Skeletal muscle cell (primary cell): ENCODE results near the gene FAIM2.
"Not testable (repeated sequence)": the region's sequence is repeated elsewhere in the genome, so short reads cannot be mapped to it uniquely, and the experiment has no call there.

Experiments used
- DNase-seq: peaks from one replicate; pipeline ENCODE4 v3.0.0-alpha.2; 2010; ENCODE audit warnings: low read depth
- H3K4me3 ChIP-seq: 2 replicates; pipeline ENCODE4 v1.5.1; 2011; ENCODE audit warnings: low read depth, mild to moderate bottlenecking, control low read depth, low read length, moderate library complexity

The FAIM2 gene

GRCh38 chr12:49869816-49870500, 33.7 kb downstream of the FAIM2 start:
- DNase-seq = no peak
- no peak overlapping the region for H3K4me3 ChIP-seq

- DNase-seq = peak; percentile 89
- no peak overlapping the region for H3K4me3 ChIP-seq
These were observed 34.5 kb downstream of the FAIM2 start for GRCh38 chr12:49868952-49869815.

- no peak overlapping the region for H3K4me3 ChIP-seq
- DNase-seq = no peak
These were observed 35.3 kb downstream of the FAIM2 start for GRCh38 chr12:49868449-49868848.

GRCh38 chr12:49867570-49868341, 35.9 kb downstream of the FAIM2 start:
- no peak for DNase-seq
- H3K4me3 ChIP-seq = no peak overlapping the region

GRCh38 chr12:49866859-49867569, 36.7 kb downstream of the FAIM2 start:
- DNase-seq = no peak
- H3K4me3 ChIP-seq = no peak overlapping the region

- no peak overlapping the region for H3K4me3 ChIP-seq
These were observed 37.9 kb downstream of the FAIM2 start for GRCh38 chr12:49865782-49866135.

GRCh38 chr12:49865109-49865781, 38.5 kb downstream of the FAIM2 start:
- DNase-seq = no peak
- H3K4me3 ChIP-seq = no peak overlapping the region

More at GRCh38 chr12:49865782-49866135, 37.9 kb downstream of the FAIM2 start:
- DNase-seq = no peak

GRCh38 chr12:49864798-49865090, 39.0 kb downstream of the FAIM2 start:
- no peak overlapping the region for H3K4me3 ChIP-seq
- DNase-seq = no peak

GRCh38 chr12:49863946-49864797, 39.5 kb downstream of the FAIM2 start:
- DNase-seq = no peak
- no peak overlapping the region for H3K4me3 ChIP-seq

- H3K4me3 ChIP-seq, DNase-seq: not testable (repeated sequence)
These were observed 42.8 kb downstream of the FAIM2 start for GRCh38 chr12:49860921-49861320.

- not testable (repeated sequence) for H3K4me3 ChIP-seq, DNase-seq
These were observed 47.8 kb downstream of the FAIM2 start for GRCh38 chr12:49855890-49856289.

- no peak overlapping the region for H3K4me3 ChIP-seq
- DNase-seq = no peak
These were observed 48.7 kb downstream of the FAIM2 start for GRCh38 chr12:49854976-49855375.

- H3K4me3 ChIP-seq = no peak overlapping the region
- no peak for DNase-seq
These were observed 50.0 kb downstream of the FAIM2 start for GRCh38 chr12:49853671-49854070.

- DNase-seq = no peak
- H3K4me3 ChIP-seq = no peak overlapping the region
These were observed 56.5 kb downstream of the FAIM2 start for GRCh38 chr12:49847161-49847560.

- no peak overlapping the region for H3K4me3 ChIP-seq
- DNase-seq = no peak
These were observed 57.7 kb downstream of the FAIM2 start for GRCh38 chr12:49846032-49846431.

GRCh38 chr12:49843876-49844437, 59.7 kb downstream of the FAIM2 start:
- H3K4me3 ChIP-seq = no peak overlapping the region
- no peak for DNase-seq

GRCh38 chr12:49843411-49843810, 60.3 kb downstream of the FAIM2 start:
- no peak for DNase-seq
- peak overlapping the region; percentile 70 for H3K4me3 ChIP-seq
